GM19193 (cell line): Measurements from ENCODE around the gene PDE6B.

Experiments
- POLR2A ChIP-seq: IDR thresholded peaks from 4 replicates; pipeline ENCODE4 v1.6.1; 2011; ENCODE audit not compliant: insufficient read depth, insufficient read length; ENCODE audit errors: extremely low read depth

Gene PDE6B

GRCh38 chr4:623914-624566 is 1.3 kb upstream of the PDE6B start:
- no peak for TF ChIP-seq POLR2A

GRCh38 chr4:625631-626161 is 323 bp downstream of the PDE6B start:
- TF ChIP-seq POLR2A = no peak

- no peak for TF ChIP-seq POLR2A
These were observed 1.1 kb downstream of the PDE6B start for GRCh38 chr4:626201-627091.

- no peak for TF ChIP-seq POLR2A
These were observed 2.2 kb downstream of the PDE6B start for GRCh38 chr4:627347-628125.

- TF ChIP-seq POLR2A = no peak
These were observed 3.0 kb downstream of the PDE6B start for GRCh38 chr4:628311-628741.

- no peak for TF ChIP-seq POLR2A
These were observed 3.7 kb downstream of the PDE6B start for GRCh38 chr4:628821-629635.

GRCh38 chr4:629636-629914 is 4.2 kb downstream of the PDE6B start:
- TF ChIP-seq POLR2A = no peak

- no peak for TF ChIP-seq POLR2A
These were observed 4.7 kb downstream of the PDE6B start for GRCh38 chr4:629915-630641.

- TF ChIP-seq POLR2A = no peak
These were observed 5.3 kb downstream of the PDE6B start for GRCh38 chr4:630656-631055.

- TF ChIP-seq POLR2A = no peak
These were observed 6.9 kb downstream of the PDE6B start for GRCh38 chr4:632196-632790.

GRCh38 chr4:632926-633325 is 7.6 kb downstream of the PDE6B start:
- no peak for TF ChIP-seq POLR2A

GRCh38 chr4:633406-633805 is 8.0 kb downstream of the PDE6B start:
- TF ChIP-seq POLR2A = no peak

- no peak for TF ChIP-seq POLR2A
These were observed 8.7 kb downstream of the PDE6B start for GRCh38 chr4:633976-634598.

- TF ChIP-seq POLR2A = no peak
These were observed 9.2 kb downstream of the PDE6B start for GRCh38 chr4:634599-634985.
